ELF-1 (cell line): ENCODE data around the gene ERBB2.
A peak's percentile ranks its signal among the peaks of the same experiment; 100 is the strongest.
"Not testable (repeated sequence)": the region's sequence is repeated elsewhere in the genome, so short reads cannot be mapped to it uniquely, and the experiment has no call there.

Source experiments
- DNase-seq: peaks from one replicate; pipeline ENCODE4 v3.0.0-alpha.2; 2016; ENCODE audit warnings: low read depth, low spot score

The ERBB2 gene

GRCh38 chr17:39742856-39743436, 43.1 kb downstream of the ERBB2 start:
- no peak for DNase-seq

GRCh38 chr17:39744075-39744835, 44.4 kb downstream of the ERBB2 start:
- no peak for DNase-seq

- DNase-seq, result no peak
Measured at GRCh38 chr17:39744836-39745215, 45.0 kb downstream of the ERBB2 start.

- DNase-seq, result no peak
Measured at GRCh38 chr17:39745335-39746144, 45.7 kb downstream of the ERBB2 start.

DNA sequence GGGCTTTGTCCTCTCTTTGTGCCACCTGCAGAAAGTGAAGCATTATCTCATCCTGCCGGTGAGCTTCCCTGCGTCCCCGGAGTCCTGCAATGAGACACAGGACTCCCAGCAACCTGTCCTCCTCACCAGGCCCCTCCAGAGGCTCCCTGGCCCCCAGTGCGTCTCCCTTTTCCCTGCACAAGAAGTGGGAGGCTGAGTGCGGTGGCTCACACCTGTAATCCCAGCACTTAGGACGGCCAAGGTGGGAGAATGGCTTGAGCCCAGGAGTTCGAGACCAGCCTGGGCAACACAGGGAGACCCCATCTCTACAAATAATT, 46.2 kb downstream of the ERBB2 start:
- no peak for DNase-seq

DNA sequence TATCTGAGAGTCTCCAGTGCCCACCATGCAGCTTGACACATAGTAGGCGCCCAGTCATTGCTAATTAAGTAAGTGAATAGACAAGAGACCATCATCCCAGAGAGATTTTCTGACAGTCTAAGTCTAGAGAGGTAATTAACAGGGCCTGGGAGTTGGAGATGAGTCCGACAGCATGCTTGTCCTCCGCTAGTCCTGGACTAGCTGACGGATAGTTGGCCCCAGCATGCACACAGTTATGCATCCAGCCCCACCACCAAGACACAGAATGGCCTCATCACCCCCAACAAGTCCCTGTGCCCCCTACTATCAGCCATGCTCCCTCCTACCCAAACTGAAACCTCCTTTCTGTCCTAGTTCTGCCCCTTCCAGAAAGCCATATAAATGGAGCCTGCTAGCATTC, 47.9 kb downstream of the ERBB2 start:
- no peak for DNase-seq

DNA sequence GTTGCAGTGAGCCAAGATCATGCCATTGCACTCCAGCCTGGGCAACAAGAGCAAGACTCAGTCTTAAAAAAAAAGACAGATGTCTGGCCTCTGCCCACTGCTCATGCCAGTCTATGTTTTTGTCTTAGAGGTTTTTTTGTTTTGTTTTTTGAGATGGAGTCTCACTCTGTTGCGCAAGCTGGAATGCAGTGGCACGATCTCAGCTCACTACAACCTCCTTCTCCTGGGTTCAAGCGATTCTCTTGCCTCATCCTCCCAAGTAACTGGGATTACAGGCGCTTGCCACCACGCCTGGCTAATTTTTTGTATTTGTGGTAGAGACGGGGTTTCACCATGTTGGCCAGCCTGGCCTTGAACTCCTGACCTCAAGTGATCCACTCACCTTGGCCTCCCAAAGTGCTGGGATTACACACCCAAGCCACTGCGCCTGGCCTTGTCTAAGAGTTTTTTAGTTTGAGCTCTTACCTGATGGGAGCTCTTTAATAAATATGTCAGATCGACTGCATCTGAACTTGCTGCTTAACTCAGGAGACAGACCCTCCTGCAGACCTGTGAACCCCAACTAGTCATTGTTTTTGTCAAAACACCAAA, 48.7 kb downstream of the ERBB2 start:
- DNase-seq, result not testable (repeated sequence)

- DNase-seq, result no peak
Measured at GRCh38 chr17:39750131-39751015, 50.5 kb downstream of the ERBB2 start.

DNA sequence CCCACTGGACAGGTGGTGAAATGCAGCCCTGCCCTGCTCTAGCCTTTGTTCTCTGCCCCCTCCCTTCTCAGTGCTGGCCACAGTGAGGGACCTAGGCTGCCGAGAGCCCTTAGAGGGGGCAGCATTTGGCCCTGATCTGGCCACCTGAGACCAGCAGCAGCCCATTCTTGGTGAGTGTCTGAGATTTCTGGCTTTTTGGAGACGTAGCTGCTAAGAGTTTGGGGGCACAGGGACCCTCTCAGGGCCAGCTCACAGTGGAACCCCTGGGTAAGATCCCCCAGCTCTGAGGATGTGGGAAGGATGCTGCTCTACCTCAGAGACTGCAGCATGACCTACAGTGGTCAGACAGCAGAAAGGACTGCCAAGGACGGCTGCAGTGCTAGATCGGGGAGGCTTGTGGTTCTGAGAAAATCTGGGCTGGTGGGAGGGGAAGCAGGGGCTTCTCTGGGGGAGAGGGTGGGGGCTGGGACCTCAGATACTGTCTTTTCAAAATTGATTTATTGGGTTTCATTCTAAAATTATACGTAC, 51.2 kb downstream of the ERBB2 start:
- no peak for DNase-seq

DNA sequence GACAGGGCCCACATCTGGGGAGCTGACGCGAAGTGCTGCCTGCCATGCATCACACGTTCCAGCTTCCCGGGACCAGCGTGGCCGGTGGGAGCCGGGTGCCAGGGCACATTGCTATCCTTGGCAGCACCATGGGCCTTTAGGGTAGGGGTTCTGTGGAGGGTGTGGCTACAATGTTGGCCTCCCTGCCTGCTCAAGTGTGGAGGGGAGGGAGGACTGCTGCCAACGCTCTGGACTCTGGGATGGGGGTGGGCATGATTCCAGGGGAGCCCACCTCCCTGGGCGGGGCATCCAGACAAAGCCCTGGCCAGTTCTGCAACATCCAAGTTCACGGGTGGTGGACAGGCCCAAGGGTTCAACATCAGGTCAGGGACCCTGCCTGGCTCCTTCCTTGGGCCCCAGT, 51.8 kb downstream of the ERBB2 start:
- no peak for DNase-seq

GRCh38 chr17:39752241-39752881, 52.5 kb downstream of the ERBB2 start:
- DNase-seq, result no peak

GRCh38 chr17:39753514-39754160, 53.8 kb downstream of the ERBB2 start:
- peak; percentile 45 for DNase-seq

DNA sequence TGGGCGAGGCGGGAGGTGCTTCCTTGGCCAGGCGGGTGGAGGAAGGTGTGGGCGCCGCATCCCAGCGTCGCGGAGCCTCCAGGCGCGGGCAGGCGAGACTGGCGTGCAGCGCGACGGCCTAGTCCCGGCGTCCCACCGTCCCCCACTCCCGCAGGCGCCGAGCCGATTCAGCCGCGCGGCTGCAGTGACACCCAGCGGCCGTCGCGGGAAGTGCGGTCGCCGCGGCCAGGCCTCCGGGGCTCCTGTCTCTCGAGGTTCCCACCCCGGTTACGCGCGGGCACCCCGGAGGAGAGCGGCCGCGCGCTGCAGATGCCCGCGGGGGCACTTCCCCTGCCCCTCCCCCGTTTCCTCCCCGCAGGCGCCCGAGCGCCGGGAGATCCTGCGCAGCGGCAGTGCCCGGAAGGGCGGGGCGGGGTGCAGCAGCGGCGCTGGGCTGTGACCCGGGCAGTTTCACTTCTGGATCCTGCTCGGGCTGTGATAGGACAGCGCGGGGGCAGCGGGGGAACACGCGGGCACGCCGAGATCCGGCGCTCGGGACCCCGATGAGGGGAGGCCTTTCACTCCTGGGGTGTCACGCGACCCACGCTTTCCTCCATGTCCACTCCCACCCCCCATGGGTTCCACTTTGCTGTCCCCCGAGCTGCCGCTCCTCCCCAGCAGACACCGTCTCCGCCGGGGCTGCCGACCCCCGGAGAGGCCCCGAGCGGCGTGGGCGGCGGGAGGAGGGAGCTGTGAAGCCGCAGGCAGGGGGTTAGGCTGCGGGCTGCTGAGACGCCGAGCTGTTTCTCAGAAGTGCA, 54.5 kb downstream of the ERBB2 start:
- peak; percentile 85 for DNase-seq

DNA sequence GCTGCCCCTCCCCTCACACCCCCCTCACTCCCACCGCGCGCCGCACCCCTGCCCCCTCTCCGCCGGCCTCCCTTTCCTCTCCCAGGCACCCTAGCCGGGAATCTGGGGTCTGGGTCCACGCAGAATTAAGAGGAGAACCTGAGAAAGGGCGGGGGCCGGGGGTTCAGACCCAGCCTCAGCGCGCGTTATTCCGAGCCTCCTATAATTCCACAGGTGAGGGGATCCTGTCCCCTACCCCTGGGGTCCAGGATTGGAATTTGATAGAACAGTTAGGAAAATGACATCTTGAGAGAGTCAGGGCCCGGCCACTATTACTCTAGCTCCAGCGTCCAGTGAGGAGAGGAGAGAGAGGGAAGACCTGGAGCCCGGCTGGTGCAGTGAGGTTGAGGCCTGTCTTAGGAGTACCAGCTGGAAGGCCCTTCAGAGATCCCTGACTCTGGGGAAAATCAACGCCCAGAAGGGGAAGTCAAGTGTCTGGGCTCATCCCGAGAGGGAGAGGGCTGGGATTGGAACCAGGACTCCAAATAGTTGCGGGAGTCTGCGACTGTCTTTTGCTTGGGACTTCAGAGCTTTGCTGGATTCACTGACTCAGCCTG, 55.2 kb downstream of the ERBB2 start:
- peak; percentile 28 for DNase-seq

DNA sequence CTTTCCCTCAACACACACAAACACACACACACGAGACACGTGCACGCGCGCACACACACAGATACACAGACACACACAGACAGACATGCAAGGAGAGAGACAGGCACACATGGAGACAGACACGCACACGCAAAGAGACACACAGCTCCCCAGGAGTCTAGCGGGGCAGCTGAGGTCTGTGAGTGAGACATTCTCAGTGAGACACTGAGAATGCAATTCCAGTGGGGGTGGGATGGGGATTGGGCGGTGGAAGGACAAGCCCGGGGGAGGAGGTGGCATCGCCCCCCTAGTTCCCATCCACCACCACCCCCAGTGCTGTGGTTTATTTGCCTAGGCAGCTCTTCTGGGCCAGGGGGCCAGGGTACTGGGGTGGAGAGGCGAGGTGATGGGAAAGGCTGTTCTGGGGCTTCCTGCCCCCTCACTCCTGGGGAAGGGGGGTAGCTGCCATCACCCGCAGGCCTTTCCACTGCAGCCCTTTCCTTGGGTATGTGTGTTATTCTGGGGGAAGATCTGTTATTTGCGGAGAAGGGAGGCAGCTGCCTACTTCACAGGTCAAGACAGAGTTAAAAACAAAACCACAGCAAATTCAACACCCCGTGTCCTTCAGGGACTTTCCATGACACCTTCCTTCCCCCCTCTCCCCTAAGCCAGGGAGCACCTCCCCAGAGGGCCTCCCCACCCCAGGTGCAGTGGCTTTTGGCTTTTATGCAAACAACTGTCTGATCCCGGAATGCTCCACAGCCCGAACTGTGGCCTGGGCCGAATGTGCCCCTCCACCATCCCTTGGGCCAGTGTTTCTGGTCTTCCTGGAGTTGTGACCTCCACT, 55.9 kb downstream of the ERBB2 start:
- DNase-seq, result no peak

DNA sequence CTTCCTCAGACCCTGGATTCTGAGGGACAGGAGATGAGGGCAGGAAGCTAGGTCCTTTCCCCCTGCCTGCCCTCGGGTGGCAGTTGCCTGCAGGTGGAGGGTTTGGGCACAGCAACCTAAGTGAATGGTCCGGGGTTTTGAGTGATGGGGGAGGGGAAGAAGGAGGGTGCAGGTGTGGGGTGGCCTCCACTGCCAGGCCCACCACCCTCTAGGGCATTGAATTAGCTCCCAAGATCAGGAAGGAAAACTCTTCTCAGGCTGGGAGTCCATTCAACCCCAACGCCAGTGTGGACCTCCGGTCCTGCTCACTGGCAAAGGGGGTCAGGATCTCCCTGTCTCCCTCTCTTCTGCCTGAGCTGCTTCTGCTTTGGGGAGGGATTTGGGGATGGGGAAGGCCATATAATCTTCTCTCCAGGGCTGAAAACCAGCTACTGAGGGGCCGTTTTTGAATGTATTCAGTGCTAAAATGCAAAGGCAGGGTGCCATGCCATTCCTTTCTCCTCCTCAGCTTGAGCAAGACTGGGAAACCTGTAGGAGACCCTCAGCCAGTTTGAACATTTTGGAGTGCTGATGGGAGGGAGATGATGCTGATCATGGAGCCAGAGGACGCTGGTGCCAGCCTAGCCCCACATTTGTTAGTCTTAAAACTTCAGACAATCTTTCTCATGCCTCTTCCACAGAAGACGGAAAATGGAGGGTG, 56.7 kb downstream of the ERBB2 start:
- no peak for DNase-seq

- no peak for DNase-seq
Measured at GRCh38 chr17:39757176-39757662, 57.4 kb downstream of the ERBB2 start.
